ENCODE data around the gene COA8. TPM values are rescaled to one million over a fixed set of nuclear protein-coding genes. Genes with fewer than 3 reads are reported as not detected.

Gene COA8
- total RNA-seq, 2 experiments from 2014 or later, result 26.7 to 29.5 TPM

DNA sequence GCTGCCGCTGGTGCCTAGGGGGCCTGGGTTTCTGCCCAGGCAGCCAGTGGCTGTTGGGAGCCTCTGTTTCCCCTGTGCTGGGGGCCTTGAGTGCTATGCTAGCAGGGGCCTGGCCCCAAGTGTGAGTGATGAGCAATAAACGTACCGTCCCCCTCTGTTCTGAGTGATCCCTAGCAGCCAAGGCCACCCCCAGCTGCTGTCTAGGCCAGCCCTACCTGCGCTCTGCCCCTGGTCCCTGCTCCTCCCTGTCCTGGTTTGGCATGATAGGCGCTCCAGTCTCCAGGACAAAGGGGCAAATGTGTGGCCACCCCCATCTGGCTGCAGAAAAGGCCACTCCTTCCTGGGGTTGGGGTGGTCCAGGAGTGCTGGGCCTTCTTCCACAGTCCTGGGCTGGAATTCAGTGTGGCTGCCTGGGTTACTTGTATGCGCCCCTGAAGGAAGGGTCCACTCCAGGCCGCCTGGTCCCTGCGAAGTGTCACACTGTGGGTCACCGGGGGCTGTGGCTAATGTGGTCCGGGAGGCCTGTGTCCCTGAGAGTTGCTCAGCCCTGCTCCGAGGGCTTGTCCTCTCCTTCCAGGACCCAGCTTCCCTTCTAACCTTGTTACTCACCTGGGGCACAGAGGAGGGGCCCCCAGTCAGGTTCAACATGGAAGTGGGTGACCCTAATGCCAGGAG is 26.7 kb upstream of the COA8 start:
- H3K4me1 Mint-ChIP-seq, result peaks cover 2% of the 10 kb centered on the region
- no peak overlapping the region for H3K4me3 Mint-ChIP-seq
- ATAC-seq (ENCODE audit: low read depth), result no peak
- no peak overlapping the region for H3K27ac Mint-ChIP-seq
- H3K27me3 Mint-ChIP-seq, result peaks cover 2% of the 10 kb centered on the region
- POLR2A ChIA-PET, result interaction anchor here (1.4 kb wide), 1 partner anchor 15 kb away, joined by 4 read pairs; no protein-coding TSS in a partner anchor
- DNase-seq, result no peak
- no peaks in the 10 kb centered on the region for H3K36me3 Mint-ChIP-seq
- H3K9me3 Mint-ChIP-seq, result no peaks in the 10 kb centered on the region

DNA sequence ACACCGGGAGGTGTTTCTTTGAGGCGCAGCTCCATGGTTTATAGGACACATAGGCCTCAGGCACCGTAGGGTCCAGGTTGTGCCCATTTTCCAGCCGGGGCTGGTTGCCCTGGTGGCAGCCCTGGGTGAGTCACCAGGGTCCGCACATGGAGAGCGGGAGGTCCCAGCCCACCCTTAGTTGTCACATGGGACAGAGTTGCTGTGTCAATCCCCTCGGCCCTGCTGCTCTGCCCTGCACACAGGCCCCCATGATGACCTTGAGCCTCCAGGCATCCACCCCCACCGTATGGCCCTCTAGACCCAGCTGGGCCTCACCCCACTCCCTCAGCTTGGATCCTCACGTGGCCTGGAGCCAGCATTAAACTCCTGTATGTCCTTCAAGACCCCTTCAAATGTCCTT is 26.1 kb upstream of the COA8 start:
- DNase-seq, result no peak
- Mint-ChIP-seq H3K36me3 (no peaks in the 10 kb centered on the region), H3K27me3 (peaks cover 2% of the 10 kb centered on the region), H3K4me3 (no peak overlapping the region), H3K4me1 (no peaks in the 10 kb centered on the region), H3K27ac (no peak overlapping the region), H3K9me3 (no peaks in the 10 kb centered on the region)
- POLR2A ChIA-PET, result interaction anchor here (1.4 kb wide), 1 partner anchor 16 kb away, joined by 4 read pairs; no protein-coding TSS in a partner anchor
- no peak for ATAC-seq (ENCODE audit: low read depth)

DNA sequence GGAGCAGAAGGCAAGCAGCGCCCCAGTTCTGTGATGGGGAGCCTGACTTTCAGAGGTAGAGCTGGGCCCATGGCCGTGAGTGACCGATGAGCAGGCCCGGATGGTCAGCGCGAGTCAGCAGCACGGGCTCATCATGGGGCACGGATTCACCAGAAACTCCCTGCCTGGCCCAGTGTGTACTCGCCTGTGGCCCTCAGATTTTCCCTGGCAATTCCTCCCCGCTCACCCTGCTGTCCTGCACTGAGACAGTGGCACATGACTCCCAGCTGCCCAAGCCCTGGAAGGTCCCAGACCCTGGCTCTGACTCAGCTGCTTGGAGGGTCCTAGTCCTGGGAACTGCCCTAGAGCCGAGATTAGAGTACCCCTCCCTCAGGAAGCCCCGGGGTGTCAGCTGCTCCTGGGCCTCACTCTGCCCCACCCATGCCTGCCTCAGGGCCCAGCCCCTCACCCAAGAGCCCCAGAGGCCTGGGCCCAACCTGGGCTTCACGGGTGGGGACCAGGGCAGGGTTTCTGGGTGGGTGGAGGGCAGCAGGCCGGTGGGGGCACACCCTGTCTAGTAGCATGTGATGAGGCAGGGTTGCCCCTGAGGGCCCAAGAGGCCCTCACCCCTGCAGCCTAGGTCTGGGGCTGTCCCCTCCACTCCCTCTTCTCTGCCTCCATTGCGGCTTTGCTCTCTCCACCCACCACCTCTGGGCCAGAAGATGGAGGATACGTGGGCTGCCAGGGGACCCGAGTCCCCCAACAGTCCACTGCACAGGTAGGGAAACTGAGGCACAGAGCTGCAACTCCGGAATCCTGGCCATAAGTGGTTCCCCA is 25.4 kb upstream of the COA8 start:
- Mint-ChIP-seq H3K4me1 (no peaks in the 10 kb centered on the region), H3K9me3 (no peaks in the 10 kb centered on the region), H3K27ac (no peak overlapping the region), H3K4me3 (no peak overlapping the region), H3K27me3 (peaks cover 2% of the 10 kb centered on the region), H3K36me3 (no peaks in the 10 kb centered on the region)
- no peak for ATAC-seq (ENCODE audit: low read depth)
- POLR2A ChIA-PET, result interaction anchor here (1.4 kb wide), 1 partner anchor 16 kb away, joined by 4 read pairs; no protein-coding TSS in a partner anchor
- no peak for DNase-seq

DNA sequence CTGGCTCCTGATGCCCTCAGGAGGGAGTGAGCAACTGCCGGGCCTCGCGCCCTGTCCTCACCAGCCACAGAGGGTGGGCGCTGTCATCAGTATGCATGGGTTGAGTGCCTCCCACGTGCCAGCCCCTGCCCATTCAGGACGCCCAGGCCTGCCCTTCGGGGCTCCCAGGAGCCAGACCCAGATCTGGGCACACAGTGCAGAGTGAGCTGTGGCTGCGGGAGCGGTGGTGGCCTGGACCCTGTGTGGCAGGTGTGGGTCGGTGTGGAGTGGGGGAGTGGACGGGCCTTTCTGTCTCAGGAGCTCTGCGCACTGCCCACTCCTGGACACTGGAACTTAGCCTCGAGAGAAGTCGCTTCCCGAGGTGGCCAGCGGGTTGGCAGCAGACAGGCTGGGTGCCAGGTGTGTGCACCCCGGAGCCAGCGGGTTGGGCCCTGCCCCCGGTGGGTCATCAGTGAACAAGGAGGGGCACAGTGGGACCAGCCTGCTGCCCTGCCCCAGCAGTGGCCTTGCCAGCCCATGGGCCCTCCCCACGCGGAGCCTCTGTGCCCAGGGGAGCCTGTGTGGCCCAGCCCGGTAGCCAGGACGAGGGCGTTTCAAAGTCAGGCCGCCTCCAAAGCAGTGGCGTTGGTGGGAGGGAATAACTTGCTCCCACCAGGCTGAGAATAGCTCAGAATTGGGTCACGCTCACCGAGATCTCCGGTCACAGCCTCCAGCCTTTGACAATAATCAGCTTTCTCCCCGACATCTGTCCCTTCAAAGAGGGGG is 24.3 kb upstream of the COA8 start:
- POLR2A ChIA-PET, result interaction anchor here (2.3 kb wide), 1 partner anchor 10 kb away, joined by 12 read pairs; the partner anchor contains the start of gene TRMT61A
- no peak overlapping the region for H3K4me3 Mint-ChIP-seq

DNA sequence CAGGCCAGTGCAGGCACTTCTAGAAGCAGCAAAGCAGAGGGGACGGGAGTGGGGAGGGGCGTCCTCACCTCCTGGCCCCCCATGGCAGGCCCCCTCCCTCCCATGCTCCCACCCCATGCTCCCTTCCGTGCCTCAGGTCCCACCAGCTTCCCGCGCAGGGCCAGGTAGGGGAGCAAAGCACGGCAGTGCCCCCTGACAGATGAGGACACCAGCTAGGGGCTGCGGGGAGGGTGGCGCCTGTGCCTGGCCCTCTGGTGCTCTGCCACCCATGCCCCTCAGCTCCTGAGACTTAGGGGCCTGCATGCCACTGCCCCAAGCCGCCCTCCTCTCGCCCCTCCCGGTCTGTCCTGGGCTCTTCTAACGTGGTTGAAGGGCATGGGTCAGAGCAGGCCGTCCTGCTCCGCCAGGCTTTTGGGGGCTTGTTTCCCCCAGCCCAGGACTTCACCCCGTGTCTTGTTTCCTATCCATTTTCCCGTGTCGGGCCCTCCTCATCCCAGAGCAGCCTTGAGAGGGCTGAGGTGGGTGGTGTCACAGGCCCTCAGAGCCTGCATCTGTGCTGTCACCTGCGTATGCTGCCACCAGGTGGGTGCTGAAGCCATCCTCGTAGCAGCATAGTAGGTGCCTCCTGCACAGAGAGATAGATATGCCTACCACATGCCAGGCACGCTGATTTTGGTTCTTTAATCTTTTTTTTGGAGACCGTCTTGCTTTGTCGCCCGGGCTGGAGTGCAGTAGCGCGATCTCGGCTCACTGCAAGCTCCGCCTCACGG is 23.5 kb upstream of the COA8 start:
- Mint-ChIP-seq H3K4me3 (no peak overlapping the region), H3K4me1 (no peaks in the 10 kb centered on the region), H3K27ac (no peak overlapping the region), H3K36me3 (no peaks in the 10 kb centered on the region), H3K9me3 (no peaks in the 10 kb centered on the region), H3K27me3 (peaks cover 2% of the 10 kb centered on the region)
- DNase-seq (no peak), ATAC-seq (ENCODE audit: low read depth) (no peak)
- POLR2A ChIA-PET, result interaction anchor here (2.3 kb wide), 1 partner anchor 10 kb away, joined by 12 read pairs; the partner anchor contains the start of gene TRMT61A

More for the DNA sequence above, 24.3 kb upstream of the COA8 start:
- Mint-ChIP-seq H3K4me1 (no peaks in the 10 kb centered on the region), H3K27me3 (peaks cover 2% of the 10 kb centered on the region), H3K9me3 (no peaks in the 10 kb centered on the region), H3K36me3 (no peaks in the 10 kb centered on the region), H3K27ac (no peak overlapping the region)
- ATAC-seq (ENCODE audit: low read depth) (no peak), DNase-seq (no peak)

DNA sequence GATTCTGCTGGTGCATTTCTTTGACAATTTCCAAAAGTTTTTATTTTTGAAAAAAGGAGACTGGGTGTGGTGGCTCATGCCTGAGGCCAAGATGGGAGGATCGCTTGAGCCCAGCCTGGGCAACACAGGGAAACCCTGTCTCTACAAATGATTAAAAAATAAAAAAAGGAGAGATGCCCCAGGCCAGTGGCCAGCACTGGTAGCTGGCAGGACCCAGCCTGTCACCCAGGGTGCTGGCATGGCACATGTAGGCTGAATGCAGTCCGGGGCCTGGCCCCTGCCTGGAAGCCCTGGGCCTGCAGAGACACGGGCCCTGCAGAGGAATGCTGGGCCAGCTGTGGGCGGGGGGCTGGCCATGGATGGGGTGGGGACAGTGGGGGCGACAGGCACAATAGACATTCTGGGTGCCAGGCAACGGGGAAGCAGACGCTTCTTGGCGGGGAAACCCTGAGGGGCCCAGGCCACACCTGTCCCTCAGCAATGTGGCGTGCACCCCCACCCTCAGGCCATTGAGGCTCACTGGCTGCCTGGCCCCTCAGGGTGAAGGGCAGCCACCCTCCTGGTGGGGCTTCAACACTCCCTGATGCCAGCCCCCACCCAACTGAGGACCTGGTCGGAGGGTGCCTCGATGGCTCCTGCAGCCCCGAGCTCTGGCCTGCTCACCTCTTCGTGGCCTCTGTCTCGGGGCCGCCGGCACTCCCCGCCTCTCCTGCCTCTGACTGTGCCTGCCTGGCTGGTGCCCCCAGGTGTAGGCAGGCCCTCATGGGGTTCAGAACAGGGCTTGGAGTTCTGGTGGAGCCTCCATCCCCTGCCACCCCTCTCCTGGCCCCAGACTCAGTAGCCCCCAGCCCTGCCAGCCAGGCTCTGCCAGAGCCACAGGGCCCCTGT is 21.7 kb upstream of the COA8 start:
- ATAC-seq (ENCODE audit: low read depth), result no peak
- POLR2A ChIA-PET, result interaction anchor here (2.3 kb wide), 1 partner anchor 12 kb away, joined by 12 read pairs; the partner anchor contains the start of gene TRMT61A
- Mint-ChIP-seq H3K36me3 (no peaks in the 10 kb centered on the region), H3K9me3 (no peaks in the 10 kb centered on the region), H3K4me3 (no peak overlapping the region), H3K27me3 (peaks cover 2% of the 10 kb centered on the region), H3K4me1 (no peaks in the 10 kb centered on the region), H3K27ac (no peak overlapping the region)
- DNase-seq, result no peak

DNA sequence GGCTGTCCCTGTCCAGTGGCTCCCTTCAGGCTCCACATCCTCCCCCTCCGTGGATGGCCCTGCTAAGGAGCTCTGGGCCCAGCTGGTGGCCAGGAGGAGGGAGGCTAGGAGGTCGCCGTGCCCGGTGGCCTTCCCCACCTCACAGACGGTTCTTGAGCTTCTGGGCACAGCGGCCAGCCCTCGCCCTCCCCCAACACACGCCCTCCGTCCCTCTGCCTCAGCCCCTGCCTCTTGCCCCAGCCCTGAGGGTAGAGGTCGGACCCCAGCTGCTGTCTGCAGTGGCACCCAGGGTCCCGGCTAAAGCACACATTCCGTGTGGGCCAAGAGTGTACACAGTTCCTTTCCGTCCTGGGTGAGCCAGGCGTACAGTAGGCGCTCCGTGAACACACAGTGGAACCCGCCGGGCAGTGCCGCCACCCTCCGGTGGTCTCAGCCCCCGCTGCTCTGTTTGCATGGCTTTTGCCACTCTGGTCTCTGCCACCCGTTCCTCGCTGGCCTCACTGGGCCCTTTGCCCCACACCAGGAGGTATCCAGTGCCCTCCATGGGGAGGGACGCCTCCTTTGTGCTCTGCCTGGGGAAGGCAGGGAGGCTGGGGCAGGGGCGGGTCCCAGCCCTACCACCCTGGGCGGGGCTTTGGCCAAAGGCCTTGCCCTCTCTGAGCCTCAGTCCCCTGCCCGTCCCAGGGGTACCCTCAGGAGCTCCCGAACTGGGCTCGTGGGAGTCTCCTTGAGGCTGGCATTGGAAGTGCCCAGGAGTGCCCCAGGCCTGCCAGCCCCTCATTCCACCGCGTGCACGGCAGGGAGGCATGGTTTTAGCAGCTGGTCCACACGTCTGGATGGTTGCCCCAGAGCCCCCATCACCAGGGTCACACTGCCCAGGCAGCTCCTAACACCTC is 20.8 kb upstream of the COA8 start:
- DNase-seq (no peak), ATAC-seq (ENCODE audit: low read depth) (no peak)
- Mint-ChIP-seq H3K9me3 (no peaks in the 10 kb centered on the region), H3K27me3 (peaks cover 2% of the 10 kb centered on the region), H3K36me3 (no peaks in the 10 kb centered on the region), H3K27ac (no peak overlapping the region), H3K4me1 (no peaks in the 10 kb centered on the region), H3K4me3 (no peak overlapping the region)
- POLR2A ChIA-PET, result no interaction called here

DNA sequence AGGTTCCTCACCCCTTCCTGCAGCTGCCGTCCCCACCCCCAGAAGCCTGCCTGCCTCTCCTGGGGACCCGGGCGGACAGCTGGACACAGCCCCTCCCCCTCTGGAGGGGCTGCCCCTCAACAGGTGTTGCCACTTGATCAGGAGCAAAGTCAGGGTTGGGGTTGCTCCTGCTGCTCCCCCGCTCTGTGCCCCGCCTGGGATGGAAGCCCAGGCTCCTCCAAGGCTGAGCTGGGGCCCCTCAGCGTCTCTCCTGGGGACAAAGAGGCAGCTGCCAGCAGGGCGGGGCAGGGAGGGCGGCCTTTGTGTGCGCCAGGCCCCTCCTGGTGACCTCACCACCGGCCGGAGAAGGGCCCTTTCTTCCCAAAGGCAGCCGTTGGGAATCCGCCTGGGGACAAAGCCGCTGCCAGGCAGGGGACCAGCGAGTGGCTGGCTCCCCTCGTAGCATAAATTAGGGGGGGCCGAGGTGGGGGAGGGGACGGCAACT is 20.1 kb upstream of the COA8 start:
- no peak for ATAC-seq (ENCODE audit: low read depth)
- Mint-ChIP-seq H3K27ac (no peak overlapping the region), H3K9me3 (no peaks in the 10 kb centered on the region), H3K36me3 (no peaks in the 10 kb centered on the region), H3K27me3 (peaks cover 2% of the 10 kb centered on the region), H3K4me3 (no peak overlapping the region), H3K4me1 (no peaks in the 10 kb centered on the region)
- DNase-seq, result no peak
- POLR2A ChIA-PET, result no interaction called here

DNA sequence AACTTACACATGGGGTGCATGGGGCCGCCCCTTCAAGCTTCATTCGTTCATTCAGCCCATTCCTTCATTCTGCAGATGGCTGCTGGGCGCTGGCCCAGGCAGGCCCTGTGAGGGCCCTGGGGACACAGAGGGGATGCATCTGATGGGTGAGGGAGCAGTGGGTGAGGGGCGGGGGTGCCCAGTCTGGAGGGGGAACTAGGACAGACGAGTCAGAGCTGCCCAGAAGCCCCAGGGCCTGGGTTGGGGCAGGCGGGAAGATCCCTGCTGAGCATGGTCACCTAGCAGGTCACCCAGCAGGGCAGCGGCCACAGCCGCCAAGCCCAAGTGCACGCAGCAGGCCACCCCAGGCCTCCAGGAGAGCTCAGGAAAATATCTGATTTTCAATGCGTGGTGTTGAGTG is 19.6 kb upstream of the COA8 start:
- H3K4me1 Mint-ChIP-seq, result no peaks in the 10 kb centered on the region
- no peak overlapping the region for H3K27ac Mint-ChIP-seq
- no peaks in the 10 kb centered on the region for H3K36me3 Mint-ChIP-seq
- POLR2A ChIA-PET, result interaction anchor here (1.4 kb wide), 1 partner anchor 22 kb away, joined by 3 read pairs; no protein-coding TSS in a partner anchor
- no peaks in the 10 kb centered on the region for H3K9me3 Mint-ChIP-seq
- ATAC-seq (ENCODE audit: low read depth) (no peak), DNase-seq (no peak)
- H3K4me3 Mint-ChIP-seq, result no peak overlapping the region
- peaks cover 2% of the 10 kb centered on the region for H3K27me3 Mint-ChIP-seq

DNA sequence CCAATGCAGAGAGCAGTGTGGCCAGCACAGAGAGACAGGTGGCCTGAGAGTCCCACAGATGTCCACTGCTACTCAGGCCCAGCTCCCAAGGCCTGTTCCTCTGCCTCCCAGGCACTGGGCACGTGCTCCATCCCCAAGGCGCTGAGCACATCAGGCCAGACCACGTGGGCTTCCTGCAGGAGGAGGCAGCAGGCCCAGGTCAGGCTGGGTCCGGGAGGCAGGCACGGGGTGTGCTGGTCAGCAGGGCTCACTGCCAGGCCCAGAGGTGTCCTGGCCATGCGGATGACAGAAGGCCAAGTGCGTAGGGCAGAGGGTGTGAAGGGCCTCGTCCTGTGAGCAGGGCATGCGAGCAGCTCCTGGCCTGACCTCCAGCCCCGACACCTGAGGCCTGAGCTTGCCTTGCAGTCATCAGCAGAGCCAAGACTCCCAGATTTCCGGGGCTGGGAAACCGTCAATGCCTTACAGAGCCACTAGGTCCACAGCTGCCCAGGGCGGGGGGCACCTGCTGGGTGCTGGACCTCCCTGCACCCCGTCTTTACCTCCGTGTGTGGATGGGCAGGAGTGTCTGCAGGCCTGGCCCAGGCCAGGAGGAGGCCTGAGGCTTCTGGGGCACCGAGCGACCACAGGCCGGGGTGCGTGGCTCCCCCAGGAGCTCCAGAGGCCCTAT is 18.9 kb upstream of the COA8 start:
- no peak for DNase-seq
- POLR2A ChIA-PET, result interaction anchor here (1.4 kb wide), 1 partner anchor 22 kb away, joined by 3 read pairs; no protein-coding TSS in a partner anchor
- ATAC-seq (ENCODE audit: low read depth), result no peak
- no peaks in the 10 kb centered on the region for H3K9me3 Mint-ChIP-seq
- no peak overlapping the region for H3K4me3 Mint-ChIP-seq
- no peak overlapping the region for H3K27ac Mint-ChIP-seq
- no peaks in the 10 kb centered on the region for H3K4me1 Mint-ChIP-seq
- H3K27me3 Mint-ChIP-seq, result peaks cover 2% of the 10 kb centered on the region
- no peaks in the 10 kb centered on the region for H3K36me3 Mint-ChIP-seq
